GM21515 (cell line): ENCODE measurements around the gene ERC2.
A peak's percentile ranks its signal among the peaks of the same experiment; 100 is the strongest.

Source experiments
- ATAC-seq: cut with Tn5 transposase; IDR thresholded peaks from one replicate; pipeline ENCODE4 v1.9.1; 2021; ENCODE audit not compliant: unreplicated experiment

Gene ERC2

GRCh38 chr3:55487381-55488241, 980.7 kb downstream of the ERC2 start:
- ATAC-seq: no peak

DNA sequence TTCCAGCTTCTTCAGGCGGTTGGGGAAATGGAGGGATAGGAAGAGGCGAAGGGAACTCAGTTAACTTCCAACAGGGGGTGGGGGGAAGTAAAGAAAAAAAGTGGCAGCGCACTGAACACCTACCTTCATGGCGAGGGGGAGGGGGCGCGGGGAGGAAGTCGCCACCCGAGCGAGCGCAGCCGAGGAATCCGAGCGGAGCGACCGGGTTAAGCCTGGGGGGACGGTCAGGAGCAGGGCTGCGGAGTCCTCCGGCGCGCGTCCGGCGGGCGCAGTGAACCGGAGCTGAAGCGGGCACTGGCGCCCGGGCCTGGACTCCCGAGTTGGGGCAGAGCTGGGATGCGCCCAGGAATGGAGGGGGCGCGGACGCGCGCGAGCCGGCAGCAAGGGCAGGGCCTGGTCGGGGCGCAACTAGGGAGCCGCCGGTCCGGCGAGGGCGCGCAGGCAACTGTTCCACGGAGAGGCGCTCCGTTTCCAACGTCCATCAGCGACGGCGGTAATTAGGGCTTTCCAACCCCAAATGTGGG, 981.3 kb downstream of the ERC2 start, which contains the start of gene WNT5A:
TSS of gene WNT5A (minus strand) at position 450 of the 524 bp plus-strand sequence. CDS start at position 129, 321 bp downstream.
- no peak for ATAC-seq

DNA sequence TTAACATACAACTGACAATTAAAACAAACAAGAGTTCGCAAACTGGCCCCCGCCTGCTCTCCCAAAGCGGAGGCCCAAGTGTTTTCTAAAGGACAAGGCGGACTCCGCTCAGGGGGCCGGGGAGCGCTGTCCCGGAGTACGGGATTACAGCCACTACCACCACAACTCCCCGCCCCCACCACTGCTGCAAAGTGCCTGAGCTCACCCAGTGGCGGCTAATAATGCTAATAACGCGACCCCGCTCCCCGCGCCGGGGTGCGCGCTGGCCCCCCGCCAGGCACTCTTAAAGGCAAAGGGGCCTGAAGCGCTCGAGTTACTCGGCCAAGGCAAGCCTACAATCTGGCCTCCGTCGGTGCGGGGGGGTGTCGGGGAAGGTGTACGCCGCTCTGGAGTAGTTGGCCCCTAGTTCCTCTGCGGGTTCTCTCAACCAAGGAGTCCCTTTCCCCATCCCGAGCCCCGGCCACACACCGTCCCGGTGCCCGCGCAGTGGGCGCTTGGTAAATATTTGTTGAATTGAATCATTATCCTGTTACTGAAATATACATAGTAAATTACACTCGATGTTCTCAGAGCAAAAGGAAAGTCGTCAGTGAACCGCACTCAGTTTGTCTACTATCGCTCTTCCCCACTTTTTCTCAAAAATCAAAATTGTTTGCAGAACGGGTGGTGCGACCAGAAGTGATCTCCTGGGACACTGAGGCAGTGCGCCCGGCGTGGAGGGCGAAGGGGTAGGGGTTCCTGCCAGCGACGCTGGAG, 982.0 kb downstream of the ERC2 start:
- no peak for ATAC-seq

DNA sequence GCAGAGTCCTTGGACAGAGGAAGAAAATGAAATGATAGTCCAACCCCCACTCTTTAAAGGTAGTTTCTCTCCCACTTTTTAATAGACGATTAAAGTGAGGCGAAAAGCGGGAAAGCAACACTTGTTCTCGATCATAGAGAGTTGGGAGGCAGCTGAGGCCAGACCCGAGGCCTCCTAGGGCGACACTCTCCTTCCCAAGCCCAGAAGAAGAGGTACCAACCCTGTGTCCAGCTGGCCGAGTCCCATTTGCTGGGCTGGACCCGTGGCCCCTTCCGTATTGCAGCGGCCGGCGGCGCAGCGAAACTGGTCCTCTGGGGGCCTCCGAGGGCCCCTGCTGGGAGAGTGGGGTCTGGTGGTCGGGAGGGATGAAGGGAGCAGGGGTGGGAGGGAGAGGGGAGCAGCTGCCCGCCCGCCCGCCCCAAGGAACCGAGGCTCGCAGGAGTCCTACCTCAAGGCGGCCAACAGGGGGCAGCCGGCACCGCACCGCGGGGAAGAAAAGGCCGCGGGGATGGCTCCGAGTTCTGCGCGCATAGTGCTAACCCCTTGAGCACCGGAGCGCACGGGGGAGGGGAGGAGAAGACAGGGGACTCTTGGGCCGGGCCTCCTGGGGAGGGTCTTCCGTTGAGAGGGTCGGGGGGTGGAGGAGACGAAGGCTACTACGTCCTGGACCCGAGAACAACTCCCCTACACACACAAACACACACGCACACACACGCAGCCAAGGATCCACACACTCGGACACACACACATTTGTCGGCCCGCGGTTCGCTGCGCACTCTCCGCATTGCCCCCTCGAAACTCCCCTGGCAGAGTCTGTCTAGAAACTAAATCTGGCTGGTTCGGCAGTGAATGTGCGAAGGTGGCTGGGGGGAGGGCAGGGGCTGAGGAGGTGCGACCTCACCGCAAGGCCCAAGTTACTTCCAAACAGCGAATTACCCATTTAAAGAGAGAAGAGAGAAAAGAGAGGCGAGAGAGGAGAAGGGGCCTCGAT, 983.2 kb downstream of the ERC2 start:
- peak; percentile 68 for ATAC-seq

DNA sequence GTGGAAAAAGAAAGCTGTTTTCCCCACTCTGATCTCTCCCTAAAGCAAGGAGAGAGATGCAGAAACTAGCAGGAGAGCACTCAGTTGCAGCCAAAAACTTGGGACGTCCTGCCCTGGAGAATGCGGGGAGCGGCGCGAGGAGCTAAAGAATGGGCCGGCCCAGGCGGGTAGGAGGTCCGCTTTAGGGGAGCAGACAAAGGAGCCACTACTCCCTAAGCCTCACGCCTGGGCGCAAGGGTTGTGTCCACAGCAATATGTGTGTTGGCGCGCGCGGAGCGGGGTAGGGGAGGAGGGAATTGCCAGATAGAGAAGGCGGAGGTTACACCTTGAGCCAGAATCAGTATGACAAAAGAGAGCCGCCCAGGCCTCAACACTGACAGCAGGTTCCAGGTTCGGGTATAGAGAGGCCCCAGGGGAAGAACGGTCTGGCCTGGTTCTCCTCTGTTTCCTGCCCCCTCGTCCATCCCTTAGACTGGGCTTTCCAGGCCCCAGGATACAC, 984.0 kb downstream of the ERC2 start:
- no peak for ATAC-seq

- no peak for ATAC-seq
These were observed 984.8 kb downstream of the ERC2 start for GRCh38 chr3:55483196-55484095.

DNA sequence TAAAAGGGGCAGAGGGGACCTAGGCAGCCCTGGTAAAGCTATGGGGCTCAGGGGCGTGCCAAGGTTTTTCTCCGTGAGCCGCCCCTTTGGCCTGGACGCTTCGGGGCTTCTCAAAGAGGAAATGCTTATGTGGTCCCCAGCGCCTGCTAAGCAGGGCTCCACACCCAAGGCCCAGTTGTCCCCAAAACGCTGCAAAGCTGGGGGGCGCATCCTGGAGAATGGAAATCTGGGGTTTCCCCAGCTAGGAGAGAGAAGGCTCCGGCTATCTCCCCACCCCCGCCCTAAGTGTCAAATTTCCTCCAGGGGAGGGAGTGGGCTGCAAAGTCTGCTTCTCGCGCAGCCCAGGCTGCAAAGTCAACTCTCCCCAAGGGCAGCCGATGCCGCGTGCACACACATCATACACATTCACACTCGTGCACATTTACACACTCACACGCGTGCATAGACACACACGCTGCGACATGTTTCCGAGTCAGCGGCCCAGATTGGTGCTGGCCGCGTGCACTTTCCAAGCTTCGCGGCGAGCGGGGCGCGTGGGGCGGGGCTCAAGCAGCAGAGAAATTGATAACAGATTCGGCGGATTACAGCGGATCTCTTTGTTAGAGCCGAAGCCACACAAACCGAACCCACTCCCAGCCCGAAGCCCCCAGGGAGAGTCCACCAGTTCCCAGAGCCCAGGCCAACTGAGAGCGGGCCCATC, 985.6 kb downstream of the ERC2 start:
- no peak for ATAC-seq

DNA sequence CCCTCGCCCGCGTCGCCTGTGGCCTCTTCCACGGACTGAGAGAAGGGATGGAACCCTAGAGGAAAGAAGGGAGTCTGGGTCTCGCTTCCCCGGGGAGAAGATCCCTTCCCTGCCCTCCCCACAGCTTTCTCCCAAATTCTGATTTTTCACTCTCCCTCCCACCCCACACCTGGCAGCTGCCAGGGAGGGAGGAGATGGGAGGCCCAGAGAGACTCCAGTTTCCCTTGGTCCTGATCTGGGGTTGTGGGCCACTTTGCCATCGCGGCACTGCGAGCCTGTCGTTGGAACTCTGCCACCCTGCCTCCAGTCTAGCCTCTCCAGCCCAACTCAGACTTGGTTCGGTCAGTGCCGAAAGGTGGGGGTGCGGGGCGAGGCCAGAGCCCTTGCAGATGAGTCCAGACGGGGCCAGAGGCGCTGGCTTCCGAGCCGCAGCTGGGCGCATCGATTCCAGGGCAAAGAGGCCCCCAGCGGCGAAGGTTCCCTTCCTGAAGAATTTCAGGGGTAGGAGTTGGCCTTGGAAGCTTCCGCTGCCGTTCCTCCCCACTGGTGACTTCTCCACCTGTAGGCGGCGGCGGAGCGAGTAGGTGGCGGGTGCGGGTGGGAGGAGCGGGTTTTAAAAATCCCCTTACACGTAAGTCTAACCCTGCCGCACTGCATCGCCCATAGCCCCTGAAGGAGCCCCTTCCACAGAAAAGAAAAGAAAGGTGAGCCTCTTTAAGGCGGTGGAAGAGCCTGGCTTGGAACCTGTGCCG, 986.3 kb downstream of the ERC2 start:
- no peak for ATAC-seq

GRCh38 chr3:55480911-55481743, 987.1 kb downstream of the ERC2 start:
- ATAC-seq: no peak

- no peak for ATAC-seq
These were observed 990.7 kb downstream of the ERC2 start for GRCh38 chr3:55477306-55478303.

DNA sequence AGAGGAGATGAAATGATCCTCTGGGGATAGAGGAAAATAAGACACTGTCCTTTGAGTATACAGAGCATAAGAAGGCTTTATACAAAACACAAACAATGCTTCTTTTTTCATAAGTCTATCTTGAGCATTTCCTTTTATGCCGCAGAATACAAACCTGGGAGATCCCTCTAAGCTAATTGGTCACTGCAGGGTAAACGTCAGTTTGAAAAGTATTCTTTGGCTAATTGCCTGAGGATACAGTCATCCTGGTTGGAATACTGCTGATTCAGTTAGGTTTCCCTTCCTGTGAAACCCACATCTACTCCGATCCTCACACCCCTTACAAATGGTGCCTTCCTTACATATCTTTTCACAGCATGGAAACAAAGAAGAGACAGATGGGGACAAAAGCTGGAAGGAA, 991.8 kb downstream of the ERC2 start:
- no peak for ATAC-seq

- ATAC-seq: no peak
These were observed 994.0 kb downstream of the ERC2 start for GRCh38 chr3:55474213-55474632.

GRCh38 chr3:55473788-55474187, 994.5 kb downstream of the ERC2 start:
- ATAC-seq: no peak

DNA sequence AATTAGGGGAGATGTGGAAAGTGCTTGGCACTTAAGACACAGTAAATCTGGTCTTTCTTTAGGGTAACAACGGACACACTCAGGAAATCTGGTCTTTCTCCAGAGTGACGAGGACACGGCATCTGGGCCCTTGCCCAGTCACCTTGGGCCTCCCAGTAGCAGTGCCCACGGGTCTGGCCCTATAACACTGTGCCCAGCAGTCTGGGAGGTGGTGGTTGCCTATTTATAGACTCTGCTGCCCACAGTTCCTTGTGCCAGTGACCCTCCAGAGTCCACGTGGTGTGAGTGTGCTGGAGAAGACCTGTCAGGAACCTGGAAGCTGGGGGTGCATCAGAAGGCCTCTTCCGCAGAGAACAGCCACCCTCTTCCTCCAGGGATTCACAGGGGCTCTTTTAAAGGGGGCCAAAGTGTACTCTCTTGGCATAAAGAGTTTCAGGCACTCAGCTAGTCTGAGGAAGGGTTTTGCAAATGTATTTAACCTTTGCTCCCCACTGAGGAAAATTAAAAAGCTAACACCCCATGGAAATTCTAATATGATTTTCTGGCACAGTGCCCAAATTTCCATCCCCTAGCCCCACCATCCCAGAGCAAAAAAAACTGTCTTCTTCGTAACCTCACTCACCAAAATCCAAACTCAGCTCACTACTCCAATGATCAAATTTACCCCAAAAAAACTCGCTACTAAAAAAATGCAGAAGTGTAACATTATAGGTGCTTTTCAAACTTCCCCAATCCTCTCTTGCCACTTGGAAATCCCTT, 996.6 kb downstream of the ERC2 start:
- no peak for ATAC-seq

GRCh38 chr3:55471084-55471483, 997.2 kb downstream of the ERC2 start:
- ATAC-seq: no peak
